Adrenal gland (tissue), 12 donors: ENCODE results near the gene NCK2. TPM values are rescaled to one million over a fixed set of nuclear protein-coding genes. Genes with fewer than 3 reads are reported as not detected.

Experiments
- DNase-seq, 7 donors: peaks; one replicate each; pipeline ENCODE4 v3.0.0-alpha.2; 2019 to 2020
- H3K27ac ChIP-seq, 5 donors: fragments of 200-600 bp; sonication (generic) in 4 of 5; 1 replicate in 3 of 5; 2 replicates in 2 of 5; pipeline versions ENCODE4 v1.5.1 to v1.8.0; 2016 to 2020; ENCODE audit warnings: mild to moderate bottlenecking in 1 of 5
- H3K27me3 ChIP-seq: fragments of 200-600 bp; 2 replicates; pipeline ENCODE4 v1.8.0; 2021
- H3K36me3 ChIP-seq, 2 donors: fragments of 200-600 bp; replicated peaks in 1 of 2; 1 replicate in 1 of 2; 2 replicates in 1 of 2; pipeline versions ENCODE4 v1.5.1 to v1.8.0; 2018 to 2022
- H3K4me1 ChIP-seq, 2 donors: fragments of 200-600 bp; replicated peaks in 1 of 2; 1 replicate in 1 of 2; 2 replicates in 1 of 2; pipeline versions ENCODE4 v1.5.1 to v1.8.0; 2018 to 2021
- H3K4me3 ChIP-seq, 4 donors: fragments of 200-600 bp; sonication (generic) in 3 of 4; one replicate each; pipeline ENCODE4 v1.5.1; 2016 to 2018
- H3K9me3 ChIP-seq, 3 donors: fragments of 200-600 bp; sonication (generic) in 1 of 3; replicated peaks in 1 of 3; 1 replicate in 2 of 3; 2 replicates in 1 of 3; pipeline versions ENCODE4 v1.5.1 to v1.8.0; 2016 to 2021
- POLR2A ChIP-seq, 2 donors: fragments of 450-650 bp; IDR thresholded peaks; one replicate each; pipeline ENCODE4 v1.6.1; 2017; ENCODE audit warnings: antibody characterized with exemption in 2 of 2, mild to moderate bottlenecking in 2 of 2, moderate library complexity in 1 of 2
- WGBS, 4 donors: extraction: QIAGEN DNeasy Blood & Tissue Kit in 2 of 4; methylation state at CpG; one replicate each; pipeline versions ENCODE4 v1.1.5 to v1.1.7; 2013 to 2017; 5-methylcytosine and 5-hydroxymethylcytosine counted together
- intact Hi-C, 2 donors: fragments of 100-400 bp; cut with DNase I; formaldehyde crosslinking; loops; one replicate each; pipeline versions ENCODE4 v1.14.1 to v1.15.0; 2022 to 2023
- polyA plus RNA-seq, 3 donors: library from polyadenylated mRNA; stranded (reverse); fragments of 200-250 nt in 2 of 3; fragments of 350-450 nt in 1 of 3; fragmentation: Illumina TruSeq in 1 of 3; extraction: RNeasy Lipid Tissue Mini Kit (QIAGEN cat#74804) in 1 of 3; gene quantifications; one replicate each; pipeline ENCODE4 v1.2.3, GENCODE V29; 2013 to 2014
- total RNA-seq, 9 donors: library from RNA; depleted of rRNA in 4 of 9; stranded (reverse); fragments of >200 nt in 4 of 9; fragments of 120-200 nt in 1 of 9; fragmentation: NEBNext Ultra II Directional in 1 of 9; extraction: Animal tissue kit (Norgen Biotek cat#: 25700) in 1 of 9; gene quantifications; one replicate each; pipeline versions ENCODE4 v1.1.0 to v1.2.4, GENCODE V29; 2013 to 2023
- TF ChIP-seq, protein P1 (sequence below), 6 experiments: fragments of 450-650 bp in 4 of 6; fragments of 200-600 bp in 2 of 6; sonication (generic) in 1 of 6; IDR thresholded peaks; 1 replicate in 5 of 6; 2 replicates in 1 of 6; pipeline versions ENCODE4 v1.5.1 to v1.8.0; 2016 to 2021; ENCODE audit warnings: antibody characterized with exemption in 6 of 6, mild to moderate bottlenecking in 2 of 6, moderate library complexity in 1 of 6
- donor health status: healthy with polysubstance abuse.
- donor health status: Bipolar disorder and iron deficiency.
- donor health status: DM: yes; HTN: yes; CAD: no.
- donor health status: DM: no; HTN: no; CAD: no.
- donor health status: DM: no; HTN: no; CAD: no.
- donor health status: DM: yes; HTN: yes; CAD: no.

NCK2 gene
- total and polyA plus RNA-seq, 12 donors: 13.7 to 56.0 (median 37.3) TPM

DNA sequence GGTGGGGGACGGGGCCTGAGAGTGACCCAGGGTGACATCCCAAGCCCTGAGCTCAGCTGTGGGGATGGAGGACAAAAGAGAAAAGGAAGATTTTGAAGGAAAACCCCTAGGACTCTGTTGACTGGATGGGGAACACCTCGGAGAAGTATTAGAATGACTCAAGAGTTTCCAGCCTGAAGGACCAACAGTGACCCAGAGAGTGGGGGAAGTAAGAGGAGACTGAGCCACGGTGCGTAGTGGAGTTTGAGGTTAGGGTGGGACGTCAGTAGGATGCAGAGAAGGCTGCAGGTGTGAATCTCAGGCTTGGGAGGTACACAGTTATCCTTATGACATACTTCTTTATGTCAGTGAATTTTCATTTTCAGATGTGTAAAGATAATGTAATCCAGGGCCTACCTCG lies 119.5 kb downstream of the NCK2 start:
- no peak for DNase-seq
- intact Hi-C loops: no loop called here
- TF ChIP-seq, protein P1, sequence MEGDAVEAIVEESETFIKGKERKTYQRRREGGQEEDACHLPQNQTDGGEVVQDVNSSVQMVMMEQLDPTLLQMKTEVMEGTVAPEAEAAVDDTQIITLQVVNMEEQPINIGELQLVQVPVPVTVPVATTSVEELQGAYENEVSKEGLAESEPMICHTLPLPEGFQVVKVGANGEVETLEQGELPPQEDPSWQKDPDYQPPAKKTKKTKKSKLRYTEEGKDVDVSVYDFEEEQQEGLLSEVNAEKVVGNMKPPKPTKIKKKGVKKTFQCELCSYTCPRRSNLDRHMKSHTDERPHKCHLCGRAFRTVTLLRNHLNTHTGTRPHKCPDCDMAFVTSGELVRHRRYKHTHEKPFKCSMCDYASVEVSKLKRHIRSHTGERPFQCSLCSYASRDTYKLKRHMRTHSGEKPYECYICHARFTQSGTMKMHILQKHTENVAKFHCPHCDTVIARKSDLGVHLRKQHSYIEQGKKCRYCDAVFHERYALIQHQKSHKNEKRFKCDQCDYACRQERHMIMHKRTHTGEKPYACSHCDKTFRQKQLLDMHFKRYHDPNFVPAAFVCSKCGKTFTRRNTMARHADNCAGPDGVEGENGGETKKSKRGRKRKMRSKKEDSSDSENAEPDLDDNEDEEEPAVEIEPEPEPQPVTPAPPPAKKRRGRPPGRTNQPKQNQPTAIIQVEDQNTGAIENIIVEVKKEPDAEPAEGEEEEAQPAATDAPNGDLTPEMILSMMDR (IDR thresholded peaks at IDR 0.05): no peak
- no peak for TF ChIP-seq POLR2A (IDR thresholded peaks at IDR 0.05)
- 86 to 96% (median 89%) methylated on average over 6 of the region's 6 CpGs for WGBS, 4 donors
- Histone ChIP-seq H3K27ac (no peak overlapping the region), H3K4me3 (no peak overlapping the region), H3K36me3 (no peaks in the 10 kb centered on the region), H3K4me1 (peaks cover 0 to 4% of the 10 kb centered on the region in 2 donors), H3K27me3 (no peaks in the 10 kb centered on the region), H3K9me3 (no peaks in the 10 kb centered on the region)

DNA sequence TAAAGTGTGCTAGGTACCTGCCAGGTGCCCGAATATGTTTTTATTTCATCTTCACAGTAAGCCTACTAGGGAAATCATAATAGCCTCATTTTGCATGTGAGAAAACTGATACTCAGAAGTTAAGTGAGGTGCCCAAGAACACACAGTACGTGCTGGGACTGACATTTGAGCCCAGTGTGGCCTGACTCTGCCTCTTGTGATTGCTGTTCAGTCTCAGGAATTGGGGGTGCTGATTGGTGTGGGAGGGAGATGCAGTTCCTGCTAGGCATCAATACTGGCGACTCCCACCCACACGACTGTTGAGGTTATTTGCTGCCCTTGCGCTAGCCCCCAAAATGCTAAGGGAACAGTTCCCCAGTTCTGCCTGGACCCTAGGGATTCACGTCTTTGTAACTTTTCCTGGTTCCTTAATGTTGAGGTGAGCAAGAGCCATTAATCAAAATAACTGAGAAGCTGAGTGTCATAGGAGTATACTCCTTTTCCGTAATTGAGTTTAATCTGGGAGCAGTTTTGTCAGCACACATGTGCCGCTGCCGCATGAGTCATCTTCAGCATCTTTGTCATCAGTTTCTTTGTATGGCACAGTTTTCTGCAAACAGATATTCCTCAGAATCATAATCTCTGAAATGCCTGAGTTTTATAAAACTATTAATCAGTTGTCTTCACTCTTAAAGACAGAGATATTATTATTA lies 120.7 kb downstream of the NCK2 start:
- no peak for DNase-seq
- WGBS, 4 donors: 87 to 91% (median 89%) methylated on average over 9 of the region's 9 CpGs
- Histone ChIP-seq H3K9me3 (no peaks in the 10 kb centered on the region), H3K27me3 (no peaks in the 10 kb centered on the region), H3K4me1 (peaks cover 0 to 4% of the 10 kb centered on the region in 2 donors), H3K27ac (no peak overlapping the region), H3K36me3 (no peaks in the 10 kb centered on the region), H3K4me3 (no peak overlapping the region)
- TF ChIP-seq, protein P1 (IDR thresholded peaks at IDR 0.05): no peak
- TF ChIP-seq POLR2A (IDR thresholded peaks at IDR 0.05): no peak
- intact Hi-C loops: no loop called here

DNA sequence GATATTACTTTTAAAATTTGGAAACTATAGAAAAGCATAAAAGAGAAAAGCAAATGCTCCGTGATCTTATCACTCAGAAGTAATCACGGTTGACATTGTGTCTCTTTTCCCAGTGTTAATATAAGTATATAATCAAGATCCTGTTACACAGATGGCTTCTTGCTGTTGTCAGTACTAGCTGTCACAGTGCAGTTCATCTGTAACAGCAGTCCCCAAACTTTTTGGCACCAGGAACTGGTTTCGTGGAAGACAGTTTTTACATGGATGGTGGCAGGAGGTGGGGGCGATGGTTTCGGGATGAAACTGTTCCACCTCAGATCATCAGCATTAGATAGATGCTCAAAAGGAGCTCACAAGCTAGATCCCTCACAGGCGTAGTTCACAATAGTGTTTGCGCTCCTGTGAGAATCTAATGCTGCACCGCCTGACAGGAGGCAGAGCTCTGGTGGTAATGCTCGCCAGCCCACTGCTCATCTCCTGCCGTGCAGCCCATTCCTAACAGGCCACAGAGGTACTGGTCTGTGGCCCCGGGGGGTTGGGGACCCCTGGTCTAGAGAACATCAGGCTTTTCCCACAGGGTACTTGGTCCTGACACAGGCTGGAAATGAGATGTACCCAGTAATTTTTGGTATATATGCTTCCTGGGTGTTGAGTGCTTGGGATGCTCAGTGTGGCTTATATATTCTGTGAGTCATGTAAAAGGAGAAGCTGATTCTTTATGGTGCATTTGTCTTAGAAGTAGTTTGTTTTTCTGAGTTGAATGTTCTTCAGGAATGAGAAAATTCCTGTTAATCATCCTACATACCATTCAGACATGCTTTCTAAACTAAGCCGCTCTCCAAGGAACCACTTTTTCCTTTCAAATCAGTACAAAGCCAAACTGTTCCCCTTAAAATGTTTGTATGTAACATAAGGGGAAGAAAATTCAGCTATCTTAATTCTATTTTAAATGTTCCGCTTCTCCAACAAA lies 121.8 kb downstream of the NCK2 start:
- peaks cover 0 to 4% of the 10 kb centered on the region in 2 donors for H3K4me1 ChIP-seq
- WGBS, 4 donors: 84 to 89% (median 86%) methylated on average over 11 to 13 of the region's 13 CpGs
- no peaks in the 10 kb centered on the region for H3K27me3 ChIP-seq
- H3K36me3 ChIP-seq: no peaks in the 10 kb centered on the region
- intact Hi-C loops: no loop called here
- H3K9me3 ChIP-seq: no peaks in the 10 kb centered on the region
- no peak overlapping the region for H3K27ac ChIP-seq
- no peak for TF ChIP-seq POLR2A (IDR thresholded peaks at IDR 0.05)
- TF ChIP-seq, protein P1 (IDR thresholded peaks at IDR 0.05): no peak
- no peak for DNase-seq
- no peak overlapping the region for H3K4me3 ChIP-seq

DNA sequence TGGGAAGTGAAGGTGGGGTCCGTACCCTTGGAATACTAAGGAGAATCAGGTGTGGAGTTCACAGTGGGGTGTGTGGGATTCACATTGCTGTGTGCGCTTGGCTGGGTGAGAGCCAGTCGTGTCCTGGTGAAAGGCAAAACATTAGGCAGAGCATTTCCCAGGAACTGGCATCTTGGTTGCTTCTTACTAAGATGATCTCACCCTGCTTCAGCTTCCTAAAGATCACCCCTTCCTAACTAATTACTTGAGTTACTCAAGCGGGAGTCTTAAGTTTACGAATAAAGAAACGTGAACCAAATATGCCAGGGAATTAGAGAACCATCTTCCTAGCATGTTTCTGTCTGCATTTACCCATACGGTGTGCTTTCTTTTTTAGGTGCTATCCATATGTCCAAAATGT lies 122.9 kb downstream of the NCK2 start:
- no peaks in the 10 kb centered on the region for H3K36me3 ChIP-seq
- no peak for TF ChIP-seq POLR2A (IDR thresholded peaks at IDR 0.05)
- TF ChIP-seq, protein P1 (IDR thresholded peaks at IDR 0.05): no peak
- H3K27me3 ChIP-seq: no peaks in the 10 kb centered on the region
- intact Hi-C loops: no loop called here
- H3K4me3 ChIP-seq: no peak overlapping the region
- peaks cover 0 to 4% of the 10 kb centered on the region in 2 donors for H3K4me1 ChIP-seq
- 89 to 95% (median 92%) methylated on average over 7 of the region's 7 CpGs for WGBS, 4 donors
- DNase-seq: no peak
- peak overlapping the region in 1 of 5 donors; percentile 16 for H3K27ac ChIP-seq
- no peaks in the 10 kb centered on the region for H3K9me3 ChIP-seq
